Measurements from ENCODE around the gene SPTLC3.

The SPTLC3 gene

DNA sequence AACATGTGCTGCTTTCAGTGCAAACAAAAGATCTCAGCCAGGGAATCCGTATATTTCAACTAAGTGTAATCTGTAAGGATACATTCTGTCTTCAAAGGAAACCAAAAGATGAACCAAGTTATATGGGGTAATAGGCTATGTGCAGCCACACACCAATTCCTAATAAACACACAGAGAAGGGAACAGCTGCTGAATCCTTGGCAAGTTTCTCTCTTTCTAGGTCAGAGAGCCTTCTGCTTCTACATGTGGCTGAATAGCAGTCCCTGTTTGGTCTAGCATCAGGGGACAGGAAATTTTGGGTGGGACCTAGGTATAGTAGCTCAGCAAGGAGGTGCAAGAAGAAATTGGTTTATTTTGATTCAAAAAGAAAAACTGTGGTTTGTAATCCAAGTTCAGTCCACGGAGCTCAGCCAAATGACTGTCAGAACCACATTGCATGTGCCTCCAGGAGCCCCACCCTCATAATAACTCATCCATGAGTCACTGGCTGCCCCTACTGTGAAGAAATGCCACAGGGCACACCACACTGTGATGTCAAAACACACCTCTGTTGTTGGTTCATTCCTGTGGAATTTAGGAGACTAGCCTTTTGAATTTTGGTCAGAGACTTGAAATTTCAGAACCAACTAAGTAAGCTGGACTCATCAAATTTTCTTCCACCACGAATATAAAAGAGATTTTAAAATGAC, 21.1 kb downstream of the SPTLC3 start:
- peaks cover 0 to 25% of the 10 kb centered on the region in 2 donors for H3K4me1 ChIP-seq (ENCODE audit: control insufficient read depth in 1 of 2, insufficient read depth in 2 of 2, low read length in 2 of 2)
- H3K9me3 ChIP-seq (ENCODE audit: control insufficient read depth in 1 of 2, low read length in 2 of 2), result no peaks in the 10 kb centered on the region
- H3K27me3 ChIP-seq (ENCODE audit: control insufficient read depth in 1 of 2, insufficient read depth in 2 of 2, low read length in 2 of 2), result no peaks in the 10 kb centered on the region
- no peaks in the 10 kb centered on the region for H3K36me3 ChIP-seq (ENCODE audit: control insufficient read depth in 1 of 2, insufficient read depth in 2 of 2, low read length in 2 of 2)
- no peak overlapping the region for H3K27ac ChIP-seq (ENCODE audit: low read depth, low read length)
- H3K9ac ChIP-seq (ENCODE audit: low read depth in 1 of 2, low read length in 2 of 2), result no peak overlapping the region
- no peak overlapping the region for H3K4me3 ChIP-seq (ENCODE audit: low read depth in 1 of 2, low read length in 2 of 2)

DNA sequence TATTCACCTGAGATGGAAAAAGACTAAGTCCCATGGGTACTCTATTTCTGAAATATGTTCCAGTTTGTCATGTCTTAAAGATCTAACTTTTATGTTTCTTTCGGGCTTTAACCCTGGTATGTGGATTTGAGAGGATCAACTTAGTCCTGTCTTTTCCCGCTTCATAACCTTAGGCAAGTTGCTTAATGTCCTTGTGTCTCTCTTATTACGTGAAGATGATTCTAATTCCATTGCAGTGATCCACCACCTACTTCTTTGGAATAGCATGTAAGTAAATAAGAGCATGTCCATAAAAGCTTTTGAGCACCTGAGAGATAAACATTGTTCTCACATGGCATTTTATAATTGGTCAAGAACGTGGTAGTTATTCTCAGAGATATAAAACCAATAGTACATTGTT, 23.0 kb downstream of the SPTLC3 start:
- Histone ChIP-seq H3K9me3 (ENCODE audit: control insufficient read depth in 1 of 2, low read length in 2 of 2) (no peaks in the 10 kb centered on the region), H3K27ac (ENCODE audit: low read depth, low read length) (no peak overlapping the region), H3K27me3 (ENCODE audit: control insufficient read depth in 1 of 2, insufficient read depth in 2 of 2, low read length in 2 of 2) (no peaks in the 10 kb centered on the region), H3K4me3 (ENCODE audit: low read depth in 1 of 2, low read length in 2 of 2) (no peak overlapping the region), H3K9ac (ENCODE audit: low read depth in 1 of 2, low read length in 2 of 2) (no peak overlapping the region), H3K36me3 (ENCODE audit: control insufficient read depth in 1 of 2, insufficient read depth in 2 of 2, low read length in 2 of 2) (no peaks in the 10 kb centered on the region), H3K4me1 (ENCODE audit: control insufficient read depth in 1 of 2, insufficient read depth in 2 of 2, low read length in 2 of 2) (peaks cover 4 to 35% of the 10 kb centered on the region in 2 donors)

DNA sequence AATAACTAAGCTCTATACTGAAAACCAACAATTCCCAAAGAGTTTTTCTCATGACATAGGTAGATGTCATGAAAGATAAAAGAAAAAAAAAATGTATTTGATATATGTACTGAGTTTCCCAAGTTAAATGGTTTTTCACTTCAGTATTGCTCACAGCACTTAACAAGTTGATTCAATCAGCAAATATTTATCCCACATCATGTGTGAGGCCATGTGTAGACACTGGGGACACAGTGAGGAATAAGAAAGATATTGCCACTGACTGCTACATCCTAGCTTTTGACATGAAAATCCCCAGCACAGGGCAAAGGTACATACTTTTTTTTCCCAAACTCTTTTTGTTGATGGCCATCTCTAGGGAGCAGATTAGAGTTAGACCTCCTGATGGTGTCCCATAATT, 25.3 kb downstream of the SPTLC3 start:
- no peak overlapping the region for H3K4me3 ChIP-seq (ENCODE audit: low read depth in 1 of 2, low read length in 2 of 2)
- no peaks in the 10 kb centered on the region for H3K36me3 ChIP-seq (ENCODE audit: control insufficient read depth in 1 of 2, insufficient read depth in 2 of 2, low read length in 2 of 2)
- no peaks in the 10 kb centered on the region for H3K27me3 ChIP-seq (ENCODE audit: control insufficient read depth in 1 of 2, insufficient read depth in 2 of 2, low read length in 2 of 2)
- H3K27ac ChIP-seq (ENCODE audit: low read depth, low read length), result no peak overlapping the region
- no peaks in the 10 kb centered on the region for H3K9me3 ChIP-seq (ENCODE audit: control insufficient read depth in 1 of 2, low read length in 2 of 2)
- H3K4me1 ChIP-seq (ENCODE audit: control insufficient read depth in 1 of 2, insufficient read depth in 2 of 2, low read length in 2 of 2), result peaks cover 4 to 35% of the 10 kb centered on the region in 2 donors
- no peak overlapping the region for H3K9ac ChIP-seq (ENCODE audit: low read depth in 1 of 2, low read length in 2 of 2)

DNA sequence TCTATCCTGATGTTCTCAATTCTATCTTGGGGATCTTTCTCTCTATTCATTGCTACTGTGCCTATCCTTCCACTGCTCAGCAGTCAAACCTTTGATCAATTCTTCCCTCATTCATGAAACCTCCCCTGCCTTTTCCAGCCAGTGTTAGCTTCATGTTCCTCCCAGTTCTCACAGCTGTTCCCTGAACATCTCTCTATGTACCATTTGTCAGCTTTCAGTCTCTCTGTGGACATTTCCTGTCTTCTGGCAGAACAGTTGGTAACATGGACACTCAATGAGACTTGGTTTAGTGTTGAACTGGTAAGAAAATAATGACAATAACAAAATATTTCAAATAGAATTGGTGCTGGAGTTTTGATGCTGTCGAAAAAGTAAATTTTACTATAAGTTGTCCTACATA, 26.2 kb downstream of the SPTLC3 start:
- Histone ChIP-seq H3K36me3 (ENCODE audit: control insufficient read depth in 1 of 2, insufficient read depth in 2 of 2, low read length in 2 of 2) (no peaks in the 10 kb centered on the region), H3K9me3 (ENCODE audit: control insufficient read depth in 1 of 2, low read length in 2 of 2) (no peaks in the 10 kb centered on the region), H3K4me1 (ENCODE audit: control insufficient read depth in 1 of 2, insufficient read depth in 2 of 2, low read length in 2 of 2) (peaks cover 4 to 30% of the 10 kb centered on the region in 2 donors), H3K9ac (ENCODE audit: low read depth in 1 of 2, low read length in 2 of 2) (no peak overlapping the region), H3K27me3 (ENCODE audit: control insufficient read depth in 1 of 2, insufficient read depth in 2 of 2, low read length in 2 of 2) (no peaks in the 10 kb centered on the region), H3K27ac (ENCODE audit: low read depth, low read length) (no peak overlapping the region), H3K4me3 (ENCODE audit: low read depth in 1 of 2, low read length in 2 of 2) (no peak overlapping the region)

DNA sequence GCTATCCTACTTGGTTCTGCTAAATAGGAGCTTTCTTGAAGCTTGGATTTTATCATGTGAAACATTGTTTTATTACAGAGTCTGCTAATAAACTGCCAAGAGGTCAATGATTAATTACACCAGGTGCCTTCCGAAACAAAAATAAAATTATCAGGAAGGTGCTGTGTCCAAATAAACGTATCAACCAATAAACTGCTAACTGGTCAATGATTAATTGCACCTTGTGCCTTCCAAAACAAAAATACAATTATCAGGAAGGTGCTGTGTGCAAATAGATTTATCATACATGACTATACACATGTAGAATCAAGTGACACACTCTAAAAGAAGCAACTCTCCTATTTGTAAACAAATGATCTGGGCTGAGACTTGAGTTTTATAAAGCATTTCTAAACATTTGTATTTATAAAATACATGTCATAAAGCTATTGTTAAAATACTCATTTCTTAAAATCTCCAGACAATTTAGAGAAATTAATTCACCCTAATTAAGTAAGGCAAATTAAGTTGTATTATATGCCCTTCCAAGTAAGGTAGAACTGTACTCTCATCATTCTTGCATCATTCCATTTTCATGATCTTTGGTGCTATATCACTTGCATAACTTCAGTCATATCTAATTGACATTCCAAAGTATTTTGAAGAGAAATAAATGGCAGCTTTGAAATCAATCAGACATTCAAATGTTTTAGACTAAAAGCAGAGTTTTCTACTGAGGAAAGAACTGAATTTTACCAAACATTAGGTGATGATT, 26.8 kb downstream of the SPTLC3 start:
- Histone ChIP-seq H3K9me3 (ENCODE audit: control insufficient read depth in 1 of 2, low read length in 2 of 2) (no peaks in the 10 kb centered on the region), H3K27me3 (ENCODE audit: control insufficient read depth in 1 of 2, insufficient read depth in 2 of 2, low read length in 2 of 2) (no peaks in the 10 kb centered on the region), H3K4me3 (ENCODE audit: low read depth in 1 of 2, low read length in 2 of 2) (no peak overlapping the region), H3K9ac (ENCODE audit: low read depth in 1 of 2, low read length in 2 of 2) (no peak overlapping the region), H3K4me1 (ENCODE audit: control insufficient read depth in 1 of 2, insufficient read depth in 2 of 2, low read length in 2 of 2) (peaks cover 4 to 26% of the 10 kb centered on the region in 2 donors), H3K36me3 (ENCODE audit: control insufficient read depth in 1 of 2, insufficient read depth in 2 of 2, low read length in 2 of 2) (no peaks in the 10 kb centered on the region), H3K27ac (ENCODE audit: low read depth, low read length) (no peak overlapping the region)

DNA sequence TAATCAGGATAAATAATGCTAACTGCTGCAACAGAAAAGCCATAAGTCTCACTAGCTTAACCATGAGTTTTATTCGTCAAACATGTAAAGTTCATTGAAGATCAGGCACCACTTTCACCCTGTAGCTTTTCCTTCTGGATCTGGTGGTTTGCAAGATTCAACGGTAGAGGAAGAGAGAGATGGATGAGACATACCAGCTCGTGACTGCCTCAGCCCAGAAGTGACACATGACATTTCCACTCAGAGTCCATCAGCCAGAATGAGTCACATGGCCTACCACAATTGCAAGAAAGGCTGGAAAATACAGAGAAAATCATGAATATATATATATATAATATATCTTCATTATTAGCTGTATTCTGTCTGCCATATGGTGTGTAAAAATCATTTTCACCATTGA, 29.0 kb downstream of the SPTLC3 start:
- Histone ChIP-seq H3K36me3 (ENCODE audit: control insufficient read depth in 1 of 2, insufficient read depth in 2 of 2, low read length in 2 of 2) (no peaks in the 10 kb centered on the region), H3K4me3 (ENCODE audit: low read depth in 1 of 2, low read length in 2 of 2) (no peak overlapping the region), H3K4me1 (ENCODE audit: control insufficient read depth in 1 of 2, insufficient read depth in 2 of 2, low read length in 2 of 2) (peaks cover 4 to 25% of the 10 kb centered on the region in 2 donors), H3K27me3 (ENCODE audit: control insufficient read depth in 1 of 2, insufficient read depth in 2 of 2, low read length in 2 of 2) (no peaks in the 10 kb centered on the region), H3K9me3 (ENCODE audit: control insufficient read depth in 1 of 2, low read length in 2 of 2) (no peaks in the 10 kb centered on the region), H3K27ac (ENCODE audit: low read depth, low read length) (no peak overlapping the region), H3K9ac (ENCODE audit: low read depth in 1 of 2, low read length in 2 of 2) (no peak overlapping the region)

DNA sequence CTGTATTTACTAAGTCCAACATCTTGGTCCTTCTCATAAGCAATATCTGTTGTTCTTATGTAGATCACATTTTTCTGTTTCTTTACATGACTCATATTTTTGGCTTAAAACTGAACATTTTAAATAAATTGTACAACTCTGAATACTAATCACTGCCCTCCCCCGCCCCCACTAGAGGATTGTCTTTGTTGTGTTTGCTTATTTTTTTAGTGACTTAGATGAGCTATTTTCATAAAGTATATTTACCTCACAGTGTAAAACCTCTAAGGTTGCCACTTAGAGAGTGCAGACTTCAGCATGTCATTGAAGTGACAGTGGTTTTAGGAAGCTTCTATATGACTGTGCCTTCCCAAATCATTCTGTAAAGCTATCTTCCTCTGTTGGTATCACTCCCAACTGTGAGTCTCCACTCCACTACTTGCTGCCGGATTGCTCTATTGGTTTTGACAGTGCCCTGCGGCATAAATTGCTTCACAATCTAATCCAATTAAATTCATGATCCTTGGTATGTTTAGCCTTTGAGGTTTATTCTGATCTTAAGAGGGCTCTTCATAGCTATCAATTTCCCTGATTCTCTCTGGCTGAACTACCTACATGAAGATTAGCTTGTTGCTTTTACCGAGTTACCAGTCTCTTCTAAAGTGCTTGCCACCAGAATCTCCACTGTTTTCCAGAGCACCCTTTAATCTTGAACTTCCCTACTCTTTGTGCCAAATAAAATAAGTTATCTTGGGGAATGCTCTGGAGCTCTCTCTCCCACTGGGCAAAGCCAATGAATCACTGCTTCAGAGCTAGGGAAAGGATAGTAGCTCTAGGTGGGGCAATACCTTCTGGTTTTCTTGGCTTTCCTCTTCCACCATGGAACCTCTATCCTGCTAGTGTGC, 33.0 kb downstream of the SPTLC3 start:
- no peak overlapping the region for H3K27ac ChIP-seq (ENCODE audit: low read depth, low read length)
- peaks cover 3 to 12% of the 10 kb centered on the region in 2 donors for H3K4me1 ChIP-seq (ENCODE audit: control insufficient read depth in 1 of 2, insufficient read depth in 2 of 2, low read length in 2 of 2)
- H3K4me3 ChIP-seq (ENCODE audit: low read depth in 1 of 2, low read length in 2 of 2), result no peak overlapping the region
- no peak overlapping the region for H3K9ac ChIP-seq (ENCODE audit: low read depth in 1 of 2, low read length in 2 of 2)
- H3K9me3 ChIP-seq (ENCODE audit: control insufficient read depth in 1 of 2, low read length in 2 of 2), result no peaks in the 10 kb centered on the region
- H3K36me3 ChIP-seq (ENCODE audit: control insufficient read depth in 1 of 2, insufficient read depth in 2 of 2, low read length in 2 of 2), result no peaks in the 10 kb centered on the region
- H3K27me3 ChIP-seq (ENCODE audit: control insufficient read depth in 1 of 2, insufficient read depth in 2 of 2, low read length in 2 of 2), result no peaks in the 10 kb centered on the region

DNA sequence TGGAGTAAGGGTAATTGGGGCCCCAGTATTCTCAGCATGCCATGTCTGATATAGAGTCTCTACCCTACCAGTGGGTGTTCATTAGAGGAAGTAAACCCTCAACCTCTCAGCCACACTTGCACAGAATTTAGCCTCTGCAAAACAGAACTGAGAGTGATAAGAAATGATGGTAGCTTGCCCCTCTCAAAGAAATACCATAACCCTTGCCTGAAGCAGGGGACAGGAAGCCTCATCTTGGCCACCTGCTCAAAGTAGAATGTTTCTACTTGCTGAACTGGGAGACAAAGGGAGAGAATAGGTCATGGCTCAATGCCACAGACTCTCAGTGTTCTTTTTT, 33.7 kb downstream of the SPTLC3 start:
- H3K27ac ChIP-seq (ENCODE audit: low read depth, low read length), result no peak overlapping the region
- no peaks in the 10 kb centered on the region for H3K27me3 ChIP-seq (ENCODE audit: control insufficient read depth in 1 of 2, insufficient read depth in 2 of 2, low read length in 2 of 2)
- H3K36me3 ChIP-seq (ENCODE audit: control insufficient read depth in 1 of 2, insufficient read depth in 2 of 2, low read length in 2 of 2), result no peaks in the 10 kb centered on the region
- H3K4me1 ChIP-seq (ENCODE audit: control insufficient read depth in 1 of 2, insufficient read depth in 2 of 2, low read length in 2 of 2), result peaks cover 3 to 12% of the 10 kb centered on the region in 2 donors
- no peak overlapping the region for H3K9ac ChIP-seq (ENCODE audit: low read depth in 1 of 2, low read length in 2 of 2)
- no peaks in the 10 kb centered on the region for H3K9me3 ChIP-seq (ENCODE audit: control insufficient read depth in 1 of 2, low read length in 2 of 2)
- H3K4me3 ChIP-seq (ENCODE audit: low read depth in 1 of 2, low read length in 2 of 2), result no peak overlapping the region

DNA sequence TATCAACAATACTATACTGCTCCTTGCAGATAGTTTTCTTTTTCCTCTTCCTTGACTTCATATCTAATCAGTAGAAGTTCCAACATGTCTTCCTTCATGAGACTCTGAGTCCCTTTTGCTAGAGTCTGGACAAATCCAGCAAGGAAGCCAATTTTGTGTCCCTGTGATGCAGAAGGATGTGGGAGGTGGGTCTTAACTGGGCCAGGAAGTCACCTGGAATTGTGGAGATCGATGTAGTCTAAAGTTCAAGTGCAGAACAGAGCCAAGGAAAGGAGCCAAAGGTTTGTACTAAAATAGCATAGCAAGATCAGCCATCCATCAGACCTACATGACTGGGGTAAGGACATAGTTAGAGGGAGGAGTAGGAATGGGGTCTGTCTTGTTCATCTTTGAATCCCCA, 37.6 kb downstream of the SPTLC3 start:
- H3K9me3 ChIP-seq (ENCODE audit: control insufficient read depth in 1 of 2, low read length in 2 of 2), result no peaks in the 10 kb centered on the region
- peaks cover 0 to 10% of the 10 kb centered on the region in 2 donors for H3K36me3 ChIP-seq (ENCODE audit: control insufficient read depth in 1 of 2, insufficient read depth in 2 of 2, low read length in 2 of 2)
- H3K27me3 ChIP-seq (ENCODE audit: control insufficient read depth in 1 of 2, insufficient read depth in 2 of 2, low read length in 2 of 2), result no peaks in the 10 kb centered on the region
- no peak overlapping the region for H3K27ac ChIP-seq (ENCODE audit: low read depth, low read length)
- no peak overlapping the region for H3K9ac ChIP-seq (ENCODE audit: low read depth in 1 of 2, low read length in 2 of 2)
- H3K4me3 ChIP-seq (ENCODE audit: low read depth in 1 of 2, low read length in 2 of 2), result no peak overlapping the region
- peaks cover 3 to 12% of the 10 kb centered on the region in 2 donors for H3K4me1 ChIP-seq (ENCODE audit: control insufficient read depth in 1 of 2, insufficient read depth in 2 of 2, low read length in 2 of 2)

DNA sequence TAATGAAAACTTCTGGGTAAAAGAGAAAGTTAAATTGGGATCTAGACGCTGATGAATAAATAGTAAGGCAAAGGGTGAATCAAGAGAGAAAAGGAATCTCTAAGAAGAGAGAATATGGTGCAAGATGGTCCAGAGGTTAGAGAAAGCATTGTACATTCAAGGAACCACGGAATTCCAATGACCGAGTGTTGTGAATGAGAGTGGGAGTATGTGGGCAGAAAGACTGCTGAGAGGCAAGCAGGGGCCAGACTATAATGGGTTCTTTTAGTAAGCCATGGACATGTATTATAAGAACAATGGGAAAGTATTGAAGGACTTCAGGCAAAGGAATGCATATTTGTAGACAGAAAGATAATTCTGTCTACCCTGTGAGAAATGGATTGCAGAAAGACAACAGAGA, 45.2 kb downstream of the SPTLC3 start:
- Histone ChIP-seq H3K9ac (ENCODE audit: low read depth in 1 of 2, low read length in 2 of 2) (no peak overlapping the region), H3K27me3 (ENCODE audit: control insufficient read depth in 1 of 2, insufficient read depth in 2 of 2, low read length in 2 of 2) (no peaks in the 10 kb centered on the region), H3K4me3 (ENCODE audit: low read depth in 1 of 2, low read length in 2 of 2) (no peak overlapping the region), H3K36me3 (ENCODE audit: control insufficient read depth in 1 of 2, insufficient read depth in 2 of 2, low read length in 2 of 2) (peaks cover 0 to 9% of the 10 kb centered on the region in 2 donors), H3K9me3 (ENCODE audit: control insufficient read depth in 1 of 2, low read length in 2 of 2) (peaks cover 0 to 4% of the 10 kb centered on the region in 2 donors), H3K27ac (ENCODE audit: low read depth, low read length) (no peak overlapping the region), H3K4me1 (ENCODE audit: control insufficient read depth in 1 of 2, insufficient read depth in 2 of 2, low read length in 2 of 2) (peaks cover 4 to 15% of the 10 kb centered on the region in 2 donors)
